ENCODE measurements around the gene FPR1.
"Not testable (repeated sequence)": the region's sequence is repeated elsewhere in the genome, so short reads cannot be mapped to it uniquely, and the experiment has no call there.

FPR1 gene

GRCh38 chr19:51784922-51785690 lies 33.4 kb upstream of the FPR1 start:
- Mint-ChIP-seq H3K4me3 (no peak overlapping the region), H3K9me3 (peaks cover 6% of the 10 kb centered on the region), H3K27me3 (peaks cover 7% of the 10 kb centered on the region), H3K4me1 (no peaks in the 10 kb centered on the region), H3K36me3 (no peaks in the 10 kb centered on the region), H3K27ac (no peak overlapping the region)

DNA sequence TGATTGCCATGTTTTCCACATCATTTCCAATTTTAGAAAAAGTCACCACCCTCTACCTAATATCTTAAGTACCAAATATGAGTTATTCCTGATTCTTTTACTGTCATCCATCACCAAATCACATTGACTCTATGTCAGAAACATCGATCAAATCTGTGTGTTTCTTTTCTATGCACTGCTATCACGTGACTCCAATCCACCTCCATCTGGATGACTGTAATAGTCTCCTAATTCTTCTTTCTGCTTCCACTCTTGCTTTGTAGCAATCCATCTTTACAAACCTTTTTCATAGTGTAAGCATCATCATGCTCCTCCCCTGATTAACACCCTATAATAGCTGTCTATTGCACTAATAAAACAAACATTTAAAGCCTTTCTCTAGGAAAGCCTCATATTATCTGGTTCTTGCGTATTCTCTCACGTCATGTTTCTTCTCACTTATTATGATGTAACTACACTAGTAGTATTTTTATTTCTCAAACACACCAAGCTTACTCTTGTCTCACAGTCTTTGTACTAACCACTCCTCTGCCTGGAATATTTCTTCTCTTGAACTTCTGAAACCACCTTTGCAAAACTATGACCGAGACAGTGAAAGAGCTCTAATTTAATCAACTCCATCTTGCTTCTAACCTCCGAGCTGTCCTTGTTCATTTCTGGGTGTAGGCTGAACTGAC lies 32.6 kb upstream of the FPR1 start:
- H3K4me1 Mint-ChIP-seq, result no peaks in the 10 kb centered on the region

GRCh38 chr19:51783372-51783771 lies 31.7 kb upstream of the FPR1 start:
- Mint-ChIP-seq H3K27ac (no peak overlapping the region), H3K4me3 (no peak overlapping the region), H3K9me3 (peaks cover 6% of the 10 kb centered on the region), H3K36me3 (no peaks in the 10 kb centered on the region), H3K4me1 (no peaks in the 10 kb centered on the region), H3K27me3 (peaks cover 12% of the 10 kb centered on the region)

More for the DNA sequence above, 32.6 kb upstream of the FPR1 start:
- Mint-ChIP-seq H3K27me3 (peaks cover 12% of the 10 kb centered on the region), H3K9me3 (peaks cover 6% of the 10 kb centered on the region), H3K27ac (no peak overlapping the region), H3K36me3 (no peaks in the 10 kb centered on the region), H3K4me3 (no peak overlapping the region)

GRCh38 chr19:51781999-51782398 lies 30.3 kb upstream of the FPR1 start:
- Mint-ChIP-seq H3K27me3 (peaks cover 18% of the 10 kb centered on the region), H3K27ac (no peak overlapping the region)

GRCh38 chr19:51780270-51780669 lies 28.6 kb upstream of the FPR1 start:
- H3K36me3 Mint-ChIP-seq, result no peaks in the 10 kb centered on the region
- H3K27ac Mint-ChIP-seq, result no peak overlapping the region
- H3K4me1 Mint-ChIP-seq, result no peaks in the 10 kb centered on the region
- peaks cover 31% of the 10 kb centered on the region for H3K27me3 Mint-ChIP-seq
- H3K9me3 Mint-ChIP-seq, result no peaks in the 10 kb centered on the region
- H3K4me3 Mint-ChIP-seq, result no peak overlapping the region

More at GRCh38 chr19:51781999-51782398, 30.3 kb upstream of the FPR1 start:
- Mint-ChIP-seq H3K4me3 (no peak overlapping the region), H3K36me3 (no peaks in the 10 kb centered on the region), H3K4me1 (no peaks in the 10 kb centered on the region), H3K9me3 (no peaks in the 10 kb centered on the region)

DNA sequence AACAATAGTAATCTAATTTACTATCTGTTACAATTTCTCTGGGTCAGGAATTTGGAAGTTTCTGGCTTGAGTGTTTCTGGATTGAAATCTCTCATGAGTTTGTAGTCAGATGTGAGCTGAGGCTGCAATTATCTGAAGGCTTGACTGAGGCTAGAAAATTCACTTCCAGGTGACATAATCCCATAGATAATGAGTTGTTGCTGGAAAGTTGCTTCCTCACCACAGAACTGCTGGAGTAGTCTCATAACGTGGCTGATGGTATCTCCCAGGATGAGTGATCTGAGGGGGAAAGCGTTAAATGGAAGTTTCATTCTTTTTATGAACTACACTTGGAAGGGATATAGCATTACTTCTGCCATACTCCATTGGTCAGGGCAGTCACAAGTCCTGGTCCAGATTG lies 28.0 kb upstream of the FPR1 start:
- H3K9me3 Mint-ChIP-seq, result no peaks in the 10 kb centered on the region
- H3K27ac Mint-ChIP-seq, result no peak overlapping the region
- H3K36me3 Mint-ChIP-seq, result no peaks in the 10 kb centered on the region
- H3K27me3 Mint-ChIP-seq, result peaks cover 33% of the 10 kb centered on the region
- H3K4me3 Mint-ChIP-seq, result no peak overlapping the region
- H3K4me1 Mint-ChIP-seq, result no peaks in the 10 kb centered on the region

GRCh38 chr19:51779181-51779580 lies 27.5 kb upstream of the FPR1 start:
- Mint-ChIP-seq H3K4me1 (no peaks in the 10 kb centered on the region), H3K4me3 (no peak overlapping the region), H3K36me3 (no peaks in the 10 kb centered on the region), H3K27ac (no peak overlapping the region), H3K27me3 (peaks cover 35% of the 10 kb centered on the region), H3K9me3 (no peaks in the 10 kb centered on the region)

- H3K36me3 Mint-ChIP-seq, result no peaks in the 10 kb centered on the region
- H3K9me3 Mint-ChIP-seq, result no peaks in the 10 kb centered on the region
- no peak overlapping the region for H3K4me3 Mint-ChIP-seq
- no peaks in the 10 kb centered on the region for H3K4me1 Mint-ChIP-seq
- H3K27ac Mint-ChIP-seq, result no peak overlapping the region
- H3K27me3 Mint-ChIP-seq, result peaks cover 41% of the 10 kb centered on the region
Observed at GRCh38 chr19:51777570-51778462, 26.1 kb upstream of the FPR1 start.

DNA sequence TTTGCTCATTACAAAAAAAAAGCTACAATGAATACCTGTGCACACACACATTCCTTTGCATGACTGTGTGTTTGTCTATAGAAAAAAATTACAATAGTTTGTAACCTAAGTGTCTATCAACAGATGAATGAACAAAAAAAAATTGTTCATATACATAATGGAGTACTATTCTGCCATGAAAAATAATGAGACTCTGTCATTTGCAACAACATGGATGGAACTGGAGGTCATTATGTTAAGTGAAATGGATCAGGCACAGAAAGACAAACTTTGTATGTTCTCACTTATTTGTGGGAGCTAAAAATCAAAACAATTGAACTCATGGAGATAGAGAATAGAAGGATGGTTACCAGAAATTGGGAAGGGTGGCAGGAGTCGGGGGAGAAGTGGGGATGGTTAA lies 24.9 kb upstream of the FPR1 start:
- H3K27me3 Mint-ChIP-seq, result peaks cover 45% of the 10 kb centered on the region
- H3K4me1 Mint-ChIP-seq, H3K9me3 Mint-ChIP-seq, H3K4me3 Mint-ChIP-seq, H3K27ac Mint-ChIP-seq, H3K36me3 Mint-ChIP-seq: not testable (repeated sequence)

DNA sequence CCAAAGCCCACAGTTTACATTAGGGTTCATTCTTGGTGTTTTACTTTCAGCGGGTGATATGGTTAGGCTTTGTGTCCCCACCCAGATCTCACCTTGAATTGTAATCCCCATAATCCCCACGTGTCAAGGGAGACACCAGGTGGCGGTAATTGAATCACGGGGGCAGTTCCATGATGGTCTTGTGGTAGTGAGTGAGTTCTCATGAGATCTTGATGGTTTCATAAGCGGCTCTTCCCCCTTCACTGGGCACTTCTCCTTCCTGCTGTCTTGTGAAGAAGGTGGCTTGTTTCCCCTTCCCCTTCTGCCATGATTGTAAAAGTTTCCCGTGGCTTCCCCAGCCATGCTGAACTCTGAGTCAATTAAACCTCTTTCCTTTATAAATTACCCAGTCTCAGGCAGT lies 21.3 kb upstream of the FPR1 start:
- Mint-ChIP-seq H3K4me3 (no peak overlapping the region), H3K4me1 (no peaks in the 10 kb centered on the region), H3K9me3 (no peaks in the 10 kb centered on the region), H3K27ac (no peak overlapping the region), H3K27me3 (peaks cover 45% of the 10 kb centered on the region), H3K36me3 (no peaks in the 10 kb centered on the region)

DNA sequence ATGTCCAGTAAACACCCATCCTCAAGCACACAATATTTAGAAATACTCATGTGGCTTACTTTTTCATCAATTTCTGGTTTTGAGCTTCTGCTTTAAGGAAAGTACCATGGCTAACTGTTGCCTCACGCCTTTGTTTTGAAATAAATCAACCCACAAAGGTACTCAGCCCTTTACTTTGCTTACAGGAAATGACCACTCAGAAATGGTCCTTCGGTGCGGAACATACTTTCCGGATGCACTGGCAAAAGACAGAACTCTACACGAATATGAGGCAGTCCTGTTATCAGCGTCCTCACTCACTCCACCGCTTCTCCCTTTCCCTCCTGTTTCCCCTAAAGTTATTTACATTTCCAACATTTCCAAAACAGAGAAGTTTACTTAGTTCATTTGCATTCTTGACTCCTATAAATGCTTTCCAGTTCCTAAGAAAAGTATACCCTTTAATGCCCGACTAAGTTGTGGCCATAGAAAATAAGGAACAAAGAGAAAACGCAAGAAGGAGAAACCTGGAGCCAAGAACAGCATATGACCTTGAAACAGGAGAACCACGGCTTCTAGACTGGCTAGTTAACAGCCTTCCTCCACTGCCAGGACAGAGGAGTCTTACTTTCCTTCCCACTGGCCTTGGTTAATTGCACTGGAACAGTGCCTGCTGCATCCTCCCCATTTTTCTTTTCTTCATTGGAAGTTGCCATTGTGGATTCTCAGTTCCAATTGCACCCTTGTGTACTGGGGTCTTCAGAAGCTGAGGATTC lies 19.9 kb upstream of the FPR1 start:
- Mint-ChIP-seq H3K4me1 (no peaks in the 10 kb centered on the region), H3K27ac (no peak overlapping the region), H3K36me3 (no peaks in the 10 kb centered on the region), H3K9me3 (no peaks in the 10 kb centered on the region), H3K4me3 (no peak overlapping the region), H3K27me3 (peaks cover 36% of the 10 kb centered on the region)

GRCh38 chr19:51766461-51766860 lies 14.8 kb upstream of the FPR1 start:
- H3K9me3 Mint-ChIP-seq, result no peaks in the 10 kb centered on the region
- H3K4me1 Mint-ChIP-seq, result no peaks in the 10 kb centered on the region
- no peak overlapping the region for H3K27ac Mint-ChIP-seq
- peaks cover 31% of the 10 kb centered on the region for H3K27me3 Mint-ChIP-seq
- H3K36me3 Mint-ChIP-seq, result no peaks in the 10 kb centered on the region
- no peak overlapping the region for H3K4me3 Mint-ChIP-seq

- Mint-ChIP-seq H3K36me3 (no peaks in the 10 kb centered on the region), H3K4me3 (no peak overlapping the region), H3K27me3 (peaks cover 23% of the 10 kb centered on the region), H3K27ac (no peak overlapping the region), H3K4me1 (no peaks in the 10 kb centered on the region), H3K9me3 (no peaks in the 10 kb centered on the region)
Observed at GRCh38 chr19:51765086-51765485, 13.4 kb upstream of the FPR1 start.

DNA sequence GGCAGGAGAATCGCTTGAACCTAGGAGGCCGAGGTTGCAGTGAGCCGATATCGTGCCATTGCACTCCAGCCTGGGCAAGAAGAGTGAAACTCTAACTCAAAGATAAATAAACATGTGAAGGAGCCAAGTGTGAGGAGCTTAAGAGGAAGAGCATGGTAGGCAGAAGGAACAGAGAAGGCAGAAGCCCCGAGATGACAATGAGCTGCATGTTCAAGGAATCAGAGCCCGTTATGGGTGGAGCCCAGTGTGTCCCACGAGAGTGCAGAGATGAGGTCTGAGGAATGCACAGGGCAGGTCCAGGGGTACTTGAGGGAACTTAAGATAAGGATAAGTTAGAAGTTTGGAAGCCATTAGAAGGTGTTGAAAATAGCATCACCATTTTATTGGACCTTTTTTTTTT lies 10.0 kb upstream of the FPR1 start:
- Mint-ChIP-seq H3K36me3 (no peaks in the 10 kb centered on the region), H3K4me1 (no peaks in the 10 kb centered on the region), H3K4me3 (no peak overlapping the region), H3K27ac (peak overlapping the region; percentile 9), H3K27me3 (peaks cover 25% of the 10 kb centered on the region), H3K9me3 (no peaks in the 10 kb centered on the region)

DNA sequence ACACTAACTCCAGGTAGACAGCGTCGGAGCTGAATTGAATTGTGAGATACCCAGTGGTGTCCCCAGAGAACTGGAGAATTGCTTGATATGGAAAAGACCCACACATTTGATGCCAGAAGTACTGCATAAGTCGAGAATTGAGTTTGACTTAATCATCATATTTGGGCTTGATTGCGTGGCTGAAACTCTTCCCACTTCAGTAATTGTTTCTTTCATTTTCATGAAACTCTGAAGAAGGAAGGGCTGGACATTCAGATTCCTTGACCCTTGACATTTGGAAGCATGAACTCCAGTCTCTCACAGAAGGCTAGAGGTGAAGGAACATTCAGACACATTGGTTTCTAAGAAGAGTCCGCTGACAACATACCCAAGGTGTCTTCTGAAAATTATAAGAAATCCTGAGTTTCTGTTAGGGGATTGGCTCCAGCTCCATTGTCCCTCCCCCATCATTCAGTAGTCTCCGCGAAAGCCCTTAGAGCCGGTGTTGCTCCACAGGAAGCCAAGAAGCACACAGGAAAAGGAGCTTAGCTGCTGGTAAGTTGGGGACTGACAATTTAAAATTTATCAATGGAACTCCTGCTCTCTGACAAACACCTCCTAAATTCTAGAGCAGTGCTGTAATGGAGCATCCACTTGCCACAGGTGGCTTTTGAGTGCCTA lies 9.1 kb upstream of the FPR1 start, which contains the start of gene FPR2:
Gene FPR2, plus strand, starts transcription at position 484 of the 660 bp plus-strand sequence. CDS start 7,479 bp downstream, outside the sequence.
- no peaks in the 10 kb centered on the region for H3K36me3 Mint-ChIP-seq
- H3K9me3 Mint-ChIP-seq, result peaks cover under 1% of the 10 kb centered on the region
- no peak within 1 kb of the TSS for H3K4me3 Mint-ChIP-seq
- peak within 1 kb of the TSS; percentile 9 for H3K27ac Mint-ChIP-seq
- H3K27me3 Mint-ChIP-seq, result peaks cover 25% of the 10 kb centered on the region
- H3K4me1 Mint-ChIP-seq, result no peaks in the 10 kb centered on the region

Measured in activated naive CD4-positive, alpha-beta T cell treated with anti-CD3 and anti-CD28 coated beads, Interleukin-2, amount 50 U/mL, for 24 hours (primary cell).